ENCODE results near the gene ITPKB. TPM values are rescaled to one million over a fixed set of nuclear protein-coding genes. Genes with fewer than 3 reads are reported as not detected.
"Not testable (repeated sequence)": the region's sequence is repeated elsewhere in the genome, so short reads cannot be mapped to it uniquely, and the experiment has no call there.

Gene ITPKB
- total RNA-seq: 20.4 and 34.2 TPM in 2 replicates

DNA sequence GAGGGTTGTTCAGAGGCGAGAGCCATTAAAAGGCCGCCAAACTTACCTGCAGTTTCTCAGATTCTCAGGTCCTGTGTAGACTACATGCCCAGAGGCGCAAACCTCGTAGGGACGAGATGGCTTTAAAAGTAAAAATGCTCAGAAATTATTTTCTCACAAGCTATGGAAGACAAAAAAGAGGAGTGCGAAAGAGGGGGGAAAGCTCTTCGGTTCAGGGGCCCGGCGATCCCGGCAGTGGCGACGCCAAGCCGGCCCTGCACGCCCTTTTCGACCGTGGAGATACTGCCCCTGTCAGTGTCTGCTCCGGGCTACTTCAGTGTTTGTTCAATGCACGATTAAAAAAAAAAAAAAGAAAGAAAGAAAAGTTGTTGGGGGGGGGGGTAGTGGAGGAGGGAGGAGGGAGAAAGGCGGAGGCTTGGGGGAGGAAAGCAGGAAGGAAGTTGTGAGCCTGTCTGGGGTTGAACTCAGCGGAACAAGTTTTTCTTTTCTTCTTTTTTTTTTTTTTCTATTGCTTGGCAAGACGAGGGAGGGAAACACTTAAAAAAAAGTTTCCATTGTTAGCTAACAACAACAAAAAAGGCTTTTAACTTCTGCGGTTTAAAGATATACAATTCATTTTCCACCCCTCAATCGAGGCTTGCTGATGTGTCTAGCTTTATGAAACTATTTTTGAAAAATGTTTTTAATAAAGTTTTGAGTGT, at the start of gene ITPKB:
Gene ITPKB (minus strand): TSS at position 288 of the 701 bp plus-strand sequence. CDS start 1,824 bp downstream, outside the sequence.
- peak; percentile 81 for DNase-seq (ENCODE audit: low read depth, low spot score)

DNA sequence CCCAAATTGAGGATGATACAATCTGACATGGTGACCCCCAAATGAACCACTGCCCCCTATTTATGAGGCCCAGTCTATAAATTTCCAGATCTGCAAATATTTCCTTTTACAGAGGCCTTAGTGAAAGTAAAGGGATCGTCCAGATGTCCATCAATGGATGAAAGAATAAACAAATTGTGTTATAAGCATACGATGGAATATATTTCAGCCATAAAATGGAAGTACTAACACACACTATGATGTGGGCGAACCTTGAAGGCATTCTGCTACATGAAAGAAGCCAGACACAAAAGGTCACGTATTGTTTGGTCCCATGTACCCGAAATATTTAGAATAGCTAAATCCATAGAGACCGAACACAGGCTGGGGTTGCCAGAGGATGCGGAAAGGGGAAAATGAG, 48.6 kb upstream of the ITPKB start:
- DNase-seq (ENCODE audit: low read depth, low spot score): no peak

DNA sequence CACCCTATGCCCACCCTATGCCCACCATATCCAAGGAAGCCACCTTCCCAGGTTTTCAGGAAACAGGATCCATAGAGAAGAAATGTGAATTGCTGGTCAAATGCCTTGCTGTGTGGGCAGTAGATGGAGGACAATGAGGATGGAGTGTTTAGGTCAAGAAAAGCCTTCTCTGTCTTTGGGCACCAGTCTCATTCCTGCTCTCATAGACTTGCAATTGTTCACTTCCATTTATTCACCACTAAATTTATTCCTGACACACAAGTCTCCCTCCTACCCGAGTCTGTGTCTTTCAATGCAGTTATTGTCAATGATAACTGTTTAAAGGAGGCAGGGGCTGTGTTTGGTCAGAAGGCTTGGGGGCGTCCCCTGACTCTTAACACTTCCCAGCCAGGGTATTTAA, 48.0 kb upstream of the ITPKB start:
- DNase-seq (ENCODE audit: low read depth, low spot score): no peak

DNA sequence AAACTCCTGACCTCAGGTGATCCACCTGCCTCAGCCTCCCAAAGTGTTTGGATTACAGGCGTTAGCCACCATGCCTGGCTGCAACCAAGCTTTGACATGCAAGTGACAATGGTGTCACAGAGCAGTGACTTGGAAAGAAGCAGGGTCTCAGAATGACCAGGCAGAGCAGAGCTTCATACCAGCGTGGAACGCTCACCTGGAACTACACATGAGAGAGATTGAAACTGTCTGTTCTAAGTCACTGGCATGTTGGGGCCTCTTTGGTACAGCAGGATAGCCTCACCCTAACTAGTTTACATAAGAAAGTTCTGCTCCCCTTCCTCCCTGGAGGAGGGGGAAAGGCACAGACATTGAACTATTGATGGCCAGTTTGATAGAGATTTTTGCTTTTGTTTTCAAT, 47.5 kb upstream of the ITPKB start:
- DNase-seq (ENCODE audit: low read depth, low spot score): no peak

DNA sequence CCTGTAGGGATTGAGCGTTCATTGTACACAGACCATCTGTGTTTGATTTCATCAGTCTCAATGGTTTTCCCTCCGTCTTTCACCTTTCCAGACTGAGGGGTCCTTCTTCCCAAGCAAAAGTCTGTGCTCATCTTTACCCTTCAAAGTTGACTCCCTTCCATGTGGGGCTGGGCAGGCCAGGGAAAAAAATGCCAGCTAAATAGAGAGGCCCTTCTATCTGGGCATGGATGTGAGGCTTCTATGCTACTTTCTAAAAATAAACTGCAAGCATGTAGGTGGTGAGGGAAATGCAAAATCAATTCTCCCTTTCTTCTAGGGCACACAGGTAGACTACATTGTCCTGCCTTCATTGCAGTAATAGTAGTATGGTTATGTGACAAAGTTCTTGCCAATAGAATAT, 46.7 kb upstream of the ITPKB start:
- DNase-seq (ENCODE audit: low read depth, low spot score): no peak

DNA sequence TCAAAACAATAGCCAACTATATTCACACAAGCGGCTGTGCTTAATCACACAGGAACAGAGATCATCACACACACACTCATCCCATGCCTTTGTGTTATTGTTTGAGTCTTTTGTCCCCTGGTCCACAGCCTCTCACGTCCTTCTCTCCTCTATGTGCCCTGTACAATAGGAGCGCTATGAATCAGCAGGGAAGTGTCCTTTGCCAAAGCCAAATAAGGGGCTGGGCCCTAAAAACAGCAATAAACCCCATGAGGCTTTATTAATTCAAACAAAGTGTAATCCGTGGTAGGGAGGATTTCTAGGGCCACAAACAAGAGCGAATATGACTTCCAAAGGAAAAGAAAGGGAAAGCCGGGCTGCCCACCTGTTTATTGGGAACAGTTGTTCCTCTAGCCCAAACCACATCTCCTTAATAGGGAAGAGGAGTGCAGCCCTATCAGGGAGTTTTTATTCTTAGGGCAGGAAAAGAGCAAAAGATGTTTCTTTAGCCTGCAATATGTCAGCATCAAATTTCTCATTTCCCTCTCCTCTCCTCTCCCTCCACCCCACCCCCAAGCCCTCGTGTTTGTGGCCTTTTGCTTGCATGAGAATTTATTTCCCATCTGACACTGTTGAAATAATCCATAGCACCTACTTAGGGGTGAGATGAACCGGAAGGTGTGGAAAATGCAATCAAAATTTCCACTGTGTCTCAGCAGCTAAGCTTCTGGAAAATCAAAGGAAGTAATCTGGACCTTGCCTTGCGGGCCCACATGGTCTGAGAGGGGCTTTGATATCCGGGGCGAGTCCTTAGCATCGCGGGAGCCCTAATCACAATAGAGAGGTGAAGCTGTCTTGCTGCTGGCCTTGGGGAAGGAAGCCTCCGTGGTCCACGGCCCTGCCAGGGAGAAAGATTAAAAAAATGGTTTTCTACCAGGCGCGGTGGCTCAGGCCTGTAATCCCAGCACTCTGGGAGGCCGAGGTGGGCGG, 45.3 kb upstream of the ITPKB start:
- DNase-seq (ENCODE audit: low read depth, low spot score): peak; percentile 55

DNA sequence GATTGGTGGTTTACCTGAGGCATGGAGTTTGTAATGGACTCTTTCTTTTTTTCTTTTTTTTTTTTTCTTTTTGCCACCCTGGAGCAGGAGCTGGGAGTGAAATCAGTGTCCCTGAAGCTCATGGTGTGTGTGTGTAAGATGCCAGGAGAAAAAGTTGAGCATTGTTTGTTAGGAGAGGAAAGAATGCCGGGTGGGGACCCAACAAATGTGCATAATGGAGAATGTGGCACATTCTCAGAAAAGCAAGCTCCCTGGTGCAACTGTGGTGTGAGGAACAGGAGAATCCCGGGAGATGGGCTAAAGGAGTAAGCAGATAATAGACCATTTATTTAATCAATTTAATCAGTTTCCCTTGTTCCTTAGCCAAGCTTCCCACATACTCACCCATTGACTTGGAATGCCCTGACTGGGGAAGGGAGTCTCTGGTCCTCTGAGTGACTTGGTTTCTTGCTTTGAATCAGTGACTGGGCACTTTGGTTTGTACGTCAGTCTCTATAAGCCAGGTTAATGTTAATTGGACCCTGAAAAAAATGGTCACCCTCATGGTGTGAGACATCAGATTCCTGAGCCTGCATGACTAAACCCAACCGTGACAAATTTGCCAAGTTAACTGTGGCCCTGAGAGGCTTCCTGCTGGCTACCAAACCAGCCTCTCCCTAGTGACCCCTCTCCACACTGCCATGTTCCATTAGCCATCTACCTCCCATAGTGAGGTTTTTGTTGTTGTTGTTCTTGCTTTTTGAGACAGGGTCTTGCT, 43.9 kb upstream of the ITPKB start:
- DNase-seq (ENCODE audit: low read depth, low spot score): no peak

DNA sequence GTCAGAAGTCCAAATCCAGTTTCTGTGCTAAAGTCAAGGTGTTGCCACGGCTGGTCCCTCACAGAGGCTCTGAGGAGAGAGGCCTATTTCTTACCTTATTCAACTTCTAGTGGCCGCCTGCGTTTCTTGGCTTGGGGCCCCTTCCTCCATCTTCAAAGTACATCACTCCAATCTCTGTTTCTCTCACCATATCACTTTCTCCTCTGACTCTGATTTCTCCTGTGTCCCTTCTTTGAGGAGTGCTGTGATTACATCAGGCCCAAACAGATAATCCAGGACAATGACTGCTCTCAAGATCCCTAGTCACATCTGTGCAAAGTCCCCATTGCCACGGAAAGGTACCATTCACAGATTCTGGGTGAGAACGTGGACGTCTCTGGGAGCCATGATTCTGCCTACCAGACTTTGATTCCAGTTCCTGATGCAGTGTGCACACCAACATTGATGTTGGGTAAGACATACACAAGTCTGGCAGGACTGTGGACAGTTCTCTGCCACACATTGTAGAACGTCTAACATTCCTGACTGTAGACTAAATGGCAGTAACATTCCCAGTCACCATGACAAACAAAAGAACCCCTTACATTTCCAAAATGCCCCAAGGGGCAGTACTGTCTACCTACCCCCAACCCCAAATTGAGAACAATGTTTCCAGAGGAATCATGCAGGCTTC, 43.0 kb upstream of the ITPKB start:
- DNase-seq (ENCODE audit: low read depth, low spot score): no peak

DNA sequence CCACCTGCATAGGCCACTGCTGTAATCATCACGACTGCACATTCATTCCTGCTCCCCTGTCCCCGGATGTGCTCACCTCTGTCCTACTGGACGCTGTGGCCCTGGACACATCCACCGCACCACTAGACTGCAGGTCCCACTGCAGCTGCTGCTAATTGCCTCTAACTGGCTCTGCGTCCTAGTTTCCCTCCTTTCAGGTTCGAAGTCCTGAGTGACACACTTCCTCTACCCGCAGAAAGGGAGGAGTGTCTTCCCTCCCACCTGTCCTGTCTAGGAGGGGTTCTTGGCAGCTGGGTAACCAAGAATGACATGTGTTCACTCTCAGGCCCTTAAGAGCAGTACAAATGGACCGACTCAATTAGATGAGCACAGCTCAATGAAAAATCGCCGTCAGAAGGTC, 40.5 kb upstream of the ITPKB start:
- DNase-seq (ENCODE audit: low read depth, low spot score): no peak

DNA sequence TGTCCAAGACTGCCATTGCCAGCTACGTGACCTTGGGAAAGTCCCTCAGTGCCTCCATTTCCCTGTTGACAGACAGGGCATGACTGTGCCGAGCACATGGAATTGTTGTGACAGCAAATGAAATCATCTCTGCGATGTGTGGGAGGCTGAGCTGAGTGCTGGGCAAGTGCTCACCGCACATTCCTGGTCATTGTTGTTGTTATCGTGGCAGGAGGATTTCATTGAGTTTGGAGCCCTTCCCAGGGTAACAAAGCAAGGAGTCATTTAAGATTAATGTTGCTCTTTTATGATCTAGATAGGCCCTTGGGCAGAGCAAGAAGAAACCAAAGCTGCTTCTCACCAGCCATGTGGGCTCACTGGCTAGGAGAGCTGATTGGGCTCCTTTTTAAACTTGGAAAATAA, 39.6 kb upstream of the ITPKB start:
- DNase-seq (ENCODE audit: low read depth, low spot score): peak; percentile 85

DNA sequence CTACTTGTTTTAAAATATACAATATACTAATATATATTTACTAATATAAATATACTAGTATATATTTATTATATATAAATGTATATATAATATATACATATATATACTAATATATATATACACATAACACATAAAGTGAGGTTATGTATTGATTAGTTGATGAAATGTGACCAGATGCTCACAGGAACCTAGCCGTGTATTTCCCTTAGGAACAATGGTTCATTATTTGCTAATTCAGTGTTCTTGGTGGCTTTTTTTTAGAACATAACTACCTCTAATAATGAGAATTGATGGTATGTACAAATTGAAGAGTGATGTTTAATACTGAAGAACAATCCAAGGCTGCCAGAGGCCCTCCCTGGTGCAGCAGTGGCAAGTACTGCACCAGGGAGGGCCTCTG, 37.9 kb upstream of the ITPKB start:
- no peak for DNase-seq (ENCODE audit: low read depth, low spot score)

DNA sequence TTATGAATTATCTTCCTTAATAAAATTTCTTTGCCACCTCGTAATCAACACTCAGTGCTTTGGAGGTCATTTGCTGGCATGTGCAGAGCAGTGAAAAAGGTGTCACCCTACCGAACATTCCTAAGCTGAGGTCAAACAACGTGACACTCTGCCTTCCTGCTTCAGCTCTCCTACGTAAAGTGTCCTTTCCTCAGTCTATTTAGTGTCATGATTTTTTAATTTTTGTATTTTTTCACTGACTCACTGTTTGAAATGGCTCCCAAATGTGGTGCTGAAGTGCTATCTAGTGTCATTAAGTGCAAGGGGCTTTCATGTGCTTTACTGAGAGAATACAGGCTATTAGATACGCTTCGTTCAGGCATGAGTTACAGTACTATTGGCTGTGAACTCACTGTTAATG, 37.0 kb upstream of the ITPKB start:
- DNase-seq (ENCODE audit: low read depth, low spot score): no peak

DNA sequence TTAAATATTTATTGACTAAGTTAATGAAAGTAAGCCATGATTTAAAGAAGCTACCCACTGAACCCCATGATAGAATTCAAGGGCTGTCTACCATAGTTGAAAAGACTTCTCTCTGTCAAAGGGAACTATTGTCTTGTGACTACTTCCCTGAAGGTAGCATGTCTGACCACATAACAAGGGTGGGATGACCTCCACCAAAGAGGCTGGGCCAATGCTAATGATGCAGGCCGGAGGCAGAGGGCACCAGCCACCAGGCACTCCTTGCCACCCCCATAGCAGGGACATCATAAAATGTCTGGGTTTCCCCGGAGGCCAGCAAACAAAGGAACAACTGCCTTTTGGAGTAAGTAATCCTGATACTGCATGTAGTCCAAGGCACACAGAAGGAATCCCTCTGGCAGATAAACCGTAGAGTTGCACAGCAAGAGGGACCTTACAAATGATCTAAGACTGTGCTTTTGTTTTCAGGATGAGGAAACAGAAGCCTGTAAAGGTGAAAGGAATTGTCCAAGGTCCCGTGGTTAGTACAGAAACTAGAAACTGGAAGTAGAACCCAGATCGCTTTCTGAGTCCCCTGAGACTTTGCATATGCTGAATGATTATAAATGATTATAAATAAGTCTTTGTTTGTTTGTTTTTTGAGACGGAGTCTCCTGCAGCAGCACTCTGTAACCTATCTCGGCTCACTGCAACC, 33.5 kb upstream of the ITPKB start:
- no peak for DNase-seq (ENCODE audit: low read depth, low spot score)

DNA sequence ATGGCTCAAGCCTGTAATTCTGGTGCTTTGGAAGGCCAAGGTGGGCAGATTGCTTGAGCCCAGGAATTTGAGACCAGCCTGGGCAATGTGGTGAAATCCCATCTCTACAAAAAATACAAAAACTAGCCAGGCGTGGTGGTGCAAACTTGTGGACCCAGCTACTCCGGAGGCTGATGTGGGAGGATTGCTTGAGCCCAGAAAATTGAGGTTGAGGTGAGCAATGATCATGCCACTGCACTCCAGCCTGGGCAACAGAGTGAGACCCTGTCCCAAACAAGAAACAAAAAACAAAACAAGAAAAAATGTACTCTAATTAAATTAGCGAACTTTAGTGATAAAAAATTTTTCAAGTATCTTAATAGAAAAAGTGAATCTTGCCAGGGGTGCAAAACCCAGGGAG, 28.1 kb upstream of the ITPKB start:
- DNase-seq (ENCODE audit: low read depth, low spot score): not testable (repeated sequence)

DNA sequence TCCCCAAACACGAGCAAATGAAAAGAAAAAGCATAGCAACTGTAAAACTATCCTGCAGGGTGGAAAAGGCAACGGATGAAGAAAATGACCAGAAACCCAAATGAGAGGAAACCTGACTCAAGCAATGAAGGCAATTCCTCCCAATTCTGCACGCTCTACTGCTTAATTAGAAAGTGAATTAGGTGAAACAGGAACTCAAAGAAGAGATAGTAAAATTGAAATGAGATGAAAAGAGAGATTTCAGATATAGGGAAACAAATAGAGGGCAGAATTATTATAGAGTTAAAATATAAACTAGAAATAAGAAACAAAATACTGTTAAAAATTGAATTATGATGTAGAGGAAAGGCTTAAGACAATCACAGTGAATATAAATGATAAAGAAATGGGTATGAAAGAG, 27.5 kb upstream of the ITPKB start:
- DNase-seq (ENCODE audit: low read depth, low spot score): no peak

DNA sequence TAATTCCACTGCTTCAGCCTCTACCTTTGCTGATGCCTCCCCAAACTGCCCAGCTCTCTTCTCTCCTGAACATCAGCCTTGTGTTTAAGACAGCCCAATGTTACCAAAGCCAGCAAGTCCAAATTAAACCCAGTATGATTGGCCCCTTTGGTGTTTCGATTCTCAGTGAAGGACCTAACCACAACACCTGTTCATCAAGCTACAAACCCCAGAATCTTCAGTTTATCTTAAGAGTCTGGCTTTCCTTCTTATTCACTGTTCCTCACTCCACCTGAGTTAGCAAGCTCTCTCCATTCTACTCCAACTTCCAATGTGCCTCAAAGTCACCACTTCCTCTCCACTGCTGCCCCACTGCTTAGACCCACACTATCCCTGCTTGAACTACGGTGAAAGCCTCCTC, 25.5 kb upstream of the ITPKB start:
- no peak for DNase-seq (ENCODE audit: low read depth, low spot score)

DNA sequence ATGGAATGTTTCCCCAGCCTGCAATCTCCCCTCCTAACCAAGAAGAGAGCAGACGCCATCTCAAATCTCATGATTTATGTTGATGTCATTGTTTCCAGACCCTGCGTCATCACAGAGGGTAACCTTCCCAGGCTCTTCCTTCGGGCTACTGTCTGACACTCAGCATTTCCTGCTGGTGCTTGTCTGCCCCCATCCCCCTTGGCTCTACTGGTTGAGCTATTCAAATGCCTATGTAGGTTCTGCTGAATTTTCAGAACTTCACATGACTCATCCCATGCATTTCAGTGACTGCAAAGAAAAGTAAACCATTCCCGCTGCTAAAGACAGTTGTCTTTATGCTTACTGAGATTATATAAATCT, 24.8 kb upstream of the ITPKB start:
- DNase-seq (ENCODE audit: low read depth, low spot score): no peak

DNA sequence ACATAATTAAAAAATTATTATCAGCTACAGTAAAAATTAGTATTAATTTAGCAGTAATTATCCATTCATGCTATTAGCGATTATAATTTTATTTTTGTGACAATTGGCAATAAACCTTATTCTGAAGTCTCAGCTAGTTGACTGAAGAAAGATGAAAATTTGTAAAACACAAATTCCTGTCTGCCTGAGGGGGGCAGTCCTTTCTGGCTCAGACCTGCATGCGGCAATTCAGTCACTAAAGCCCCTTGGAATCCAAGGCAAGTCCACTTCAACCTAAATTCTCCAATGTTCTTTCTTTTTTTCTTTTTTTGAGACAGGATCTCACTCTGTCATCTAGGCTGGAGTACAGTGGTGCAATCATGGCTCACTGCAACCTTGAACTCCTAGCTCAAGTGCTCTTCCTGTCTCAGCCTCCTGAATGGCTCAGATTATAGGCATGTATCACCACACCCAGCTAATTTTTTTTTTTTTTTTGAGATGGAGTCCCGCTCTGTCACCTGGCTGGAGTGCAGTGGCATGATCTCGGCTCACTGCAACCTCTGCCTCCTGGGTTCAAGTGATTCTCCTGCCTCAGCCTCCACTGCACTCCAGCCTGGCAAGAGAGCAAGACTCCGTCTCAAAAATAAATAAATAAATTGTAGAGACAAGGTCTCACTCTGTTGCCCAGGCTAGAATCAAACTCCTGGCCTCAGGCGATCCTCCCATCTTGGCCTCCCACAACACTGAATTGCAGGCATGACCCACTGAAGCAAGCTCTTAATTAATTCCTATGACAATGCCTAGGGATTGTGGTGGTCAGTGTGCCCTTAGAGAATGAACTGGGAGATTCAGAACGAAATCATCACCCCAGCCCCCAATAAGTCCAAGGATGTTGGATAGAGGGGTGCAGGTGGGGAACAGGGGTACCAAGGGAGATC, 24.2 kb upstream of the ITPKB start:
- DNase-seq (ENCODE audit: low read depth, low spot score): no peak

DNA sequence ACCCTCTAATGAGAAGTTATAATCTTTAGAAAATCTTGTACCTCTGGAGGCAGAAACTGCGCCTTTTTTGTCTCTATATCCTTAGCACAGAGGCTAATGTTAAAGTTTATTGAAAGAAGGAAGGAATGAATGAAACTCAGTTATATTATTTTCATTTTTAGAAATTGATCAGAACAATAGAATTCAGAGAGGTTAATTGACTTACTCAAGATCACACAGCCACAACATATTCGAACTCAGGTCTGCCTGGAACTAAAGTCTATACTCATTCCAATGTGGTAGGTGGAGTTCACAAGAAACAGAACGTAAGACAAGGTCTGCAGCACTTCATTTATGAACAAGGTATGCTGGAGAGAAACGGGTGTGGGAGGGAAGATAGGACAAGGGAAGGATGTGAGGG, 23.0 kb upstream of the ITPKB start:
- no peak for DNase-seq (ENCODE audit: low read depth, low spot score)

DNA sequence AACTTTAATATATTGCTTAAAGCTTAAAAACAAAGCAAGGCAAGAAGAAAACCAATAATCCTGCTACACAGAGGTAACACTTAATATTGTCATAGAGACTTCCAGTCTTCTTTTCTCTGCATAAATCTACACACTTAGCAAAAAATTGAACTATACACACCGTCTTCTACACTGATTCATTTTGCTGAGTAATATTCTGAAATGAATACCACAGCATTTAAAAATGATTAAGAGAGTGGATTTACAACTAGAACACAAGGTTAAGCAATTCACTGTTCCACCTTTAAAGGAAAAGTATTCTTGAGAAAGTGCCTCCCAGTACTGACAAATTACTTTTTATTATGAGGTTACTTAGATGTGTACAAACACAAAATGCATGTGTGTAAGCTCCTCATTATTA, 22.2 kb upstream of the ITPKB start:
- no peak for DNase-seq (ENCODE audit: low read depth, low spot score)
